NCI-H2081 (cell line): ENCODE results near the gene HOXD10.

Experiments used
- DNase-seq, 2 experiments: peaks; one replicate each; lab custom pipeline; 2025; lab: John Stamatoyannopoulos, UW

HOXD10 gene

GRCh38 chr2:176151442-176152287 lies 35.1 kb downstream of the HOXD10 start, which contains the start of gene HOXD4:
HOXD4 (plus strand) TSS chr2:176151550; CDS start chr2:176151634, 84 bp downstream.
- peak in 1 of 2 experiments; percentile 59 for DNase-seq

- peak in 1 of 2 experiments; percentile 65 for DNase-seq
Measured at GRCh38 chr2:176152350-176153181, 36.0 kb downstream of the HOXD10 start.

DNA sequence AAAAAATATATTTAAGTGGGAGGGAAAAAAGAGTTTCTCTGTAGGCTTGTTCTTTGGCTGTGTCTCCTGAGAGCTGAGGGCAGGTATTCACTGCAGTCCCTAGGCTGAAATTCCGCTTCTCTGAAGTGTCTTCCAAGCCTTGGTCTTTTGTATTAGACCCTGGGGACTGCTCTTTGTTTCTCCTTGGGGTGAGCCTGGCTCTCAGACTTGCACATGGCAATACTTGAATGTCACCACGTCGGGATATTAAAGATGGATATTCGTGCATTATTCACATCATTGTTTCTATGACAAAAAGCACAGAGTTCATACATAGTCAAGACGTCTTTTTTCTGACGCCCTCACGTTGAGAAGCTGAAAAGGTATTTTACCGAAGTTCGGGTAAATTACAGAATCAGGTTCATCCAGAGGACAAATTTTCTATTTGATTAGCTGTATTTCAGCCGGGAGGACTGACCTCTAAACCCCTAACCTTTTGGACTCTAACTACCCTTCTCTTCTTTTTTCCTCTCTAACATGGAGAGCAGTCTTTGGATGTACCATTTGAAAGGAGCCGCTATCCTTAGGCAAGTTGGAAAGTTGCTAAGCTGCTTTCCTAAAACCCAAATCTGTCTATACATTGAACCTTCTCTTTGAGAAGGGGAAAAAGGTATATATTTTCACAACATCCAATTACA lies 38.1 kb downstream of the HOXD10 start:
- no peak for DNase-seq

DNA sequence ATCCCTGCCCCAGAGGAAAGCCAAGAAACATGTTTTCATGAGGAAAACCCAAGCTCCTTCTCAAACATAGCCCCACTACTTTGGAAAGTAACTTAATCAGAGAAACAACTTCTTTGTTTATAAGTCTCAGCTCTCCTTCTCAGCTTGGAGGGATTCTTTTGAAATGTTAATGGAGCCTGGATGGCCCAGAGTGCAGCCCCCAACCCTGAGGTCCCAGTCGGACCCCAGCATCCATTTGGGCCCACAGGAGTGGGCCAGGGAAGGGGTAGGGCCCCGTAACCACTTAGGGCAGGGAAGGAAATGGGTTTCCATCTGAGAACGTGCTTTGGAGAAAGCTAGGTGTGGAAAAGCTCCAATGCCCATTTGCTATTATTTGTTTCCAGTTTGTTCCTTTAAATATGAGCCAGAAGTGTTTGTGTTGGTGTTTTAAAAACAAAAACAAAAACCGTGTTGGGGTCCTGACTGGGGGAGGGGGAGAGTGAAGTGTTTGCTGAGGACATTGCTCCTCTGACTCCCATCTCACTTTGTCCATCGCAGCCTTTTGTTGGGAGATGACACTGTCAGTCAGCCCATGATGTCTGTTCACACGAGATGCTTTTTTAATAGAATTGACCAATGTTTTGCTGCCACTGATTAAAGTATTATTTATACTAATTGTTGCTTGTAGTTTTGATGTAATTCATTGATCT lies 38.9 kb downstream of the HOXD10 start:
- peak in 1 of 2 experiments; percentile 21 for DNase-seq

DNA sequence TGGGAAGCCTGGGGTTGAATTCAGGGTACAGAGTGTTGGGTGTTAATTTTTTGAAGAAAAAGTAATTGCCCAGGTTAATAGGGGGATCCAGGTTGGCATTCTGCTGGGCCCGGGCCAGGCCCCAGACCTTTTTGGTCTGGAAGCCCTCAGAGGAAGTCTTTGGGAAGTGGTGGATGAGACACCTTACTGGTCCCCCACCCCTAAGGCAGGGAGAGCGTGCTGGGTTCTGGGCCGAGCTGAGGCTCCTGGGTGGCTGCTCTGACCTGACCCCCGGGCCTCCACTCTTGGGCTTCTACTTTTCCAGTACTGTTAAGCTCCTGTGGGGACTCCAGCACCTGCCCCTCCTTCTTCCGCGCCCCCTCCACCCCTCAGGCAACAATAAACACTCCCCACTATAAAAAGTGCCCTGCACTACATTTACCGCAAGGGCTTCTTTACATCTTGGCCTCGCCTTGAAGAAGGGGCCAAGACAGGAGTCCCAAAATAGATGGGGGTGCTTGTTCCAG lies 39.8 kb downstream of the HOXD10 start:
- DNase-seq: peak in 1 of 2 experiments; percentile 33

GRCh38 chr2:176156807-176157498 lies 40.4 kb downstream of the HOXD10 start, which contains the start of gene HOXD3:
HOXD3 (plus strand) TSS chr2:176157307; CDS start chr2:176169115, 11,808 bp downstream.
- DNase-seq: peak in 1 of 2 experiments; percentile 42

- peak; percentile 82 to 88 for DNase-seq
Measured at GRCh38 chr2:176157499-176158185, 41.1 kb downstream of the HOXD10 start.

- DNase-seq: peak; percentile 74 to 77
Measured at GRCh38 chr2:176158186-176158591, 41.6 kb downstream of the HOXD10 start.

DNA sequence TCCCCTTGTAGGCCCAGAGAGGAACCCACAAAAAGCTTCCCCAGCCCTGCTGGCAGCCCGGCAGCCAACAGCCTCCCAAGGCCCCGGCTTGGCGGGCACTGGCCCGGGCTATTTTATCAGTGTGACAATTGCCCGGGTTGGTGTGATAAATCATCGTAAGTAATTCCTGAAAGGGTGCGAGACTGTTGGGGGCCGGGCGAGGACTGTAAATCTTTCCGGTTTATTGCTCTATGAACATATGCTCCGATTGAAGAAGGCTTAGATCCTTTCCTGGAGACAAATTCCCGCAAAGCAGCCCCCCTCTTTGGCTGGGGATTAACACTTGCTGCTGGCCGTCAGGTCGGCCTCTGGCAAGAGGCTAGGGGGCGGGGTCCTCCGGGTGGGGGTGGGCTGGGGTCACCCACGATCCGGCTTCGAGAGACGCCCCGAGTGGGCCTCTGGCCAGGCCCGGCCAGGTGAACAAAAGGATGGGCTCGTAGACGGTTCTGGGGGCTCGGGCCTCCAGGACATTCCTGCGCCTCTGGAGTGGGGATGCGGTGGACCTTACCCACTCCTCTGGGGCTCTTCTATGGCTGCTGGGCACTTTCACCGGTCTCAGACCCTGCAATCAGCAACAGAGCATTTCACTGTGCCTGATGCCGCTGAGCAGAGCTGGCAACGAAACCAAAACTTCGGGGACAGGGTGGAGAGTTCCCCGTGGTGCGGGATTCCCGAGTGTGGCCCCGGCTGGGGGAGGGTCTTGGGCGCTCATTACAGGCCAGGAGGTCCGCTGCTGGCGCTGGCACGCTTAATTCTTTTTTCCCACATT lies 42.5 kb downstream of the HOXD10 start:
- peak; percentile 38 to 67 for DNase-seq

GRCh38 chr2:176159663-176160250 lies 43.2 kb downstream of the HOXD10 start:
- DNase-seq: no peak

GRCh38 chr2:176160251-176160985 lies 43.8 kb downstream of the HOXD10 start:
- DNase-seq: no peak

DNA sequence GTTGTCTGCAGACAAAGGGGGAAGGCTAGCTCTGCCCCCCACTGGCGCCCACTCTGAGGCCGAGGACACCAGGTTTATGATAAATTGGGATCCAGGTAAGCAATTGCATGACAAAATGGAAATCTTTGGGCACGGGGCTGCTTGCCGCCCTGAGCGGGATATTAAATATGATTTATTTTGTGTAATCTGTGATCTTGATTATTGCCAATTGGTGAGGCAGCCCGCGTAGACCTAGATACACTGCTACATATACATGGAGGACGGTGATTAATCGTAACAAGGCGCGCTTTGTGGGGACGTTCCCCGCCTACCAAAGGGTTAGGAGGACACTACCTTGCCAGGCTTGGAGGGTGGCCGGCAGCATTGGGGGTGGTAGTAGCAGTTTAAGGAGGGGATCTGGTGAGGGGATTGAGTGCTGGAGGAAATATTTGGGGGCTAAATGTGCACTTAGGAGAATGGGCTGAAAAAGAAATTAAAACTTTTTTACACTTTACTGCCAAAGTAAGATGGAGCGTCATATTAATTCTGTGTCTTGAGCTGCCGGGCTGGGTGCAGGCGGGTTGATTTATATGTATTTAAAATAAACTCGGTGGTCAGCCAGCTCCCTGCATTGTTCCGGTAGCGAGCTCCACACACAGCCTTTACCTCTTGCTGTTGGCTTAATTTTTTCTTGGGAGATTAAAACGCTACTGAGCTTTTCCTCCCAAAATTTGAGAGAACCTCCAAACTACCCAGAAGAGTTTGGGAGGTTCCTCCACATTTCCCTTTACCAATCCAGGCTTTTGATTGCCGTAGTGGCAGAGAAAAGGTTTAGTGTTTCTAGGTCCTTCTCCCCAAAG lies 44.6 kb downstream of the HOXD10 start:
- no peak for DNase-seq

- DNase-seq: no peak
Measured at GRCh38 chr2:176161825-176162626, 45.4 kb downstream of the HOXD10 start.

DNA sequence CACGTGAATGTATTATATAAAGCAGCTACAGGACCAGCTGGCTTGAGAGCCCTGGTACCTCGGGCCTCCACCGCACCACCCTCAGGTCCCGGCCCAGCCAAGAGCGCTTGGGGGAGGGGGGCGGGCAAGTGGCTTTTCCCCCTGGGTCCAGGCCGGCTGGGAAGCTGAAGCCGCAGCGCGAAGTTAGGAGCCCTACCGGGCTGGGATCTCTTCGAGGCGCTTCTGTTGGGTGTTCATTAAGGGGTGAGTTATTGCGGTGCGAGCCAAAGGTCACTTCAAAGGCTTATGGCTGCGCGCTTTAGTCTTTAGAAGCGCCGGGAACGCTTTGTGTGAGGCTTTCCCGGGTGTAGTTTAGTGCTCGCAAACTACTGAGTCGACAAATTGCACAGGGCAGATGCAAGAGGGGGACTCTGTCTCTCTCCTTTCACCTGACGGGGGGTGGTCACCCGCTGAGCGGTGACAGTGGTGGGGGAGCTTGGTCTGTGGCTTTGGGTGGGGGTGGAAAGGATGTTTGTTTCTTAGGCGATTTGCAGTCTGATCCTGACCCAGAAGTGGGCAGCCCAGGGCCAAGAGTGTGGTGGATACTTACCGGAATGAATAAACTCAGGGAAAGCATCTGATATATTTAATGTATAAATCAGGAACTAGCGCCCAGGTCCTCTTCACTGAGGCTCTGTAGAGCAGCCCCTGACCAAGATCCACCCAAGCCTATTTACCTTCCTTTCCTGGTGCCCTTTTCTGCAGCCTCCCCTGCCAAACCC lies 46.5 kb downstream of the HOXD10 start:
- no peak for DNase-seq

DNA sequence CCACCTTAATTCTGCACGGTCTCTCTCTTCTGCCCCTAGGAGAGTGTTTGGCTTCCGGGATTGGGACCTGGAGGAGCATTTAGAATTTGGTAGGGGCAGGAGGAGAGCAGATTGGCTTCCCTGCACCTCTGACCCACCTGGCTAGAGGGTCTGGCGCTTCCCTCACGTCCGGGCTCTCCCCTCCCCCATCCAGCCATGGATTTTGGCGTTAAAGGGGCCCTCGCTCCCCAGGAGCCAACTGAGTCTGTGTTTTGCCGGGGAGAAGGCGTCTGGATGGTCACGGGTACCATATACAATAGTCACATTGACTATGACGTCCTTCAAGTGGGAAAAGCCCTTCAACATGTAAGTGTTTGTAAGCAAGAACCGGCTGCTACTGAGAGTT lies 47.1 kb downstream of the HOXD10 start:
- DNase-seq: no peak

GRCh38 chr2:176164201-176164600 lies 47.6 kb downstream of the HOXD10 start:
- no peak for DNase-seq
